ENCODE measurements around the gene EIF6. TPM values are rescaled to one million over a fixed set of nuclear protein-coding genes. Genes with fewer than 3 reads are reported as not detected.
A peak's percentile ranks its signal among the peaks of the same experiment; 100 is the strongest.

EIF6 gene
- total RNA-seq, 1 experiment from 2014 or later, result 147 TPM

- in situ Hi-C loops (cut with HindIII; ENCODE audit: low sequenced_read_pairs), result no loop called here
- DNase-seq (ENCODE audit: low spot score), result peak; percentile 78
Measured at GRCh38 chr20:35240083-35240810, 44.3 kb downstream of the EIF6 start.

DNA sequence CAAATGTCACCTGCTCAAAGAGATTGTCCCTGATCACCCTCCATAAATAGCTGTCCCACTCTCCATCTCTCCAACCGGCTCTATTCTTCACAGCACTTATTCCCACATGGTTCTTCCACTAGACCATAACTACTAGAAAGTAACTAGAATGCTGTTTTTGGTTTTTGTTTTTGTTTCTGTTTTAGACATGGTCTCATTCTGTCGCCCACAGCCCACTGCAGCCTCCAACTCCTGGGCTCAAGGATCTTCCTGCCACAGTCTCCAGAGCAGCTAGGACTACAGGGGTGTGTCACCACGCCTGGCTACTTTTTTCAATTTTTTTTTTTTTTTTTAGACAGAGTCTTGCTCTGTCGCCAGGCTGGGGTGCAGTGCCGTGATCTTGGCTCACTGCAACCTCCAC is 45.8 kb downstream of the EIF6 start:
- in situ Hi-C loops (cut with HindIII; ENCODE audit: low sequenced_read_pairs), result no loop called here
- DNase-seq (ENCODE audit: low spot score), result no peak

DNA sequence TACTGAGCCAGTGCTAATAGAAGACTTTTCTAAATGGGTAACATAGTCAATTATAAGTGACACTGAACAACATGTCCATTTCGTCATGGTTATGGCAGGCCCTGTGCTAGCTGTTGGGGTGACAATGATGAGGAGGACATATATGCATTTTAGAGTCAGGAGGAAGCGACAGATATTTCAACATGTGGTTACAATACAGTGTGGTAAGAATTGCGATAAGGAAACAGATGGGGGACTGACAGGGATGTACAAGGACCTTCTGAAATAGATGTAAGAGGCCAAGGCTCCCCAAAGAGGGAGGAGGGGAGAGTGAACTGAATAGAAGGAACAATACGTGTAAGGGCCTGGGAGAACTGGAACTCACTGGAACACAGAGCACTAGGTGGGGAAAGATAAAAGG is 46.4 kb downstream of the EIF6 start:
- DNase-seq (ENCODE audit: low spot score), result peak; percentile 55
- in situ Hi-C loops (cut with HindIII; ENCODE audit: low sequenced_read_pairs), result no loop called here

DNA sequence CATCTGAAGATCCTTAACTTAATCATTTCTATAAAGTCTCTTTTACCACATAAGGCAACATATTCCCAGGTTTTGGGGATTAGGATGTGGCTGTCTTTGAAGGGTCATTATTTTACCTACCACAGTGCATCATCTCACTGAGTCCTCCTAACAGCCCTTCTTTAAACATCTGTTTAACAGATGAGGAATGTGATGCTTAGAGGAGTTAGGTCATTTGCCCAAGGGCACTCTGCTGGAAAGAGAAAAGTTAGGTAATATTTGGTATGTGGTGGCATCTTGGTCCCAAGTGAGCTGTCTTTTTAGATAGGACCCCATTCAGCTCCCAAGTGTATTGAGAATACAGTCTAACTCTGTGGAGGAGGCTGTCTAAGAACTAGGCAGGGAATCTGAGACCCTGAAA is 47.1 kb downstream of the EIF6 start:
- in situ Hi-C loops (cut with HindIII; ENCODE audit: low sequenced_read_pairs), result no loop called here
- no peak for DNase-seq (ENCODE audit: low spot score)

DNA sequence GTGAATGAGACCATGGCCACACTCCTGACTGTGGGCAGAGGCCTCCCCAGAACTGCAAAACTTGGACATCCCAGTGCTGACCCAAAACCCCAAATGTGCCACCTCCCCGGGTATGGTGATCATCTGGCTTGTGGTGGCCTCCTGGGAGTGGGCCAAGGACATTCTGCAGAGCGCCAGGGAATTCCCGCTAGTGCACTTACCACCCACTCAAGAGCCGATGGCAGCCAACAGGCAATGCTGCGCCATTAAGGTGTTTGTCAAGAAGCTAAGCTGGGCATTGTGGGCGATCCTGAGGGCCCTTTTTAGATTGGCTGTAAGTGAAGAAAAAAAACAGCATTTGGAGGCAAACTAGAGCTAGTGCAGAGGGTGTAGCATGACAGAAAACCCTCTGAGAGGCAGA is 48.7 kb downstream of the EIF6 start:
- in situ Hi-C loops (cut with HindIII; ENCODE audit: low sequenced_read_pairs), result no loop called here
- DNase-seq (ENCODE audit: low spot score), result peak; percentile 84

DNA sequence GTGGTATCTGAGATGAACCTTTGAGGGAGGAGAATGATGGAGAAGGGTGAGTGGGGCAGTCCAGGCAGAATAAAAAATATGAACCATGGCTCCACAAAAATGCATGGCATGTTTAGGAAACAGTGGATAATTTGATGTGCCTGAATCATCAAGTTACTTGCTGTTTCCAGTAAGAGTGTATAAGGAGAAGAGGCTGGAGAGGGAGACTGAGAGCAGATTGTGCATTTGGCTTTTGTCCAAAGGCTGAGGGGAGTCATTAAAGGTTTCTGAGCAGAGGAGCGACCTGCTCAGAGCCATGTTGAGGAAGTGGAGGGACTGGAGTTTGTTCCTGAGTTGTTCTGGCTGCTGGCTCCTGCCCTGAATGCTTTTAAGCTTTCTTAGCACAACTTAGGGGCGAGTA is 52.0 kb downstream of the EIF6 start:
- in situ Hi-C loops (cut with HindIII; ENCODE audit: low sequenced_read_pairs), result no loop called here
- peak; percentile 84 for DNase-seq (ENCODE audit: low spot score)

Other genes with a start within 250 kb of the EIF6 start
- gene TRPC4AP, start 192.0 kb downstream of the EIF6 start, total RNA-seq (2014; rRNA removed; shearing (Covaris generic)), result 78.2 and 90.3 TPM in 2 replicates
- 108 and 115 TPM in 2 replicates for gene EDEM2, start 137.4 kb downstream of the EIF6 start, total RNA-seq (2014; rRNA removed; shearing (Covaris generic))
- gene PROCR, start 112.7 kb downstream of the EIF6 start, total RNA-seq (2014; rRNA removed; shearing (Covaris generic)), result 1,430 and 1,546 TPM in 2 replicates
- 113 and 118 TPM in 2 replicates for gene MMP24, start 58.1 kb downstream of the EIF6 start, total RNA-seq (2014; rRNA removed; shearing (Covaris generic))
- 8.6 and 10.7 TPM in 2 replicates for gene MMP24OS, start 6.7 kb downstream of the EIF6 start, total RNA-seq (2014; rRNA removed; shearing (Covaris generic))
- gene FAM83C, start 7.7 kb upstream of the EIF6 start, total RNA-seq (2014; rRNA removed; shearing (Covaris generic)), result not detected in 2 replicates
- gene UQCC1, start 127.2 kb upstream of the EIF6 start, total RNA-seq (2014; rRNA removed; shearing (Covaris generic)), result 36.1 and 66.2 TPM in 2 replicates
- gene GDF5, start 153.5 kb upstream of the EIF6 start, total RNA-seq (2014; rRNA removed; shearing (Covaris generic)), result 0.62 and 0.71 TPM in 2 replicates
- gene CEP250, start 170.8 kb upstream of the EIF6 start, total RNA-seq (2014; rRNA removed; shearing (Covaris generic)), result 29.3 and 39.2 TPM in 2 replicates
- not detected in 2 replicates for gene C20orf173, start 244.9 kb upstream of the EIF6 start, total RNA-seq (2014; rRNA removed; shearing (Covaris generic))

All from G401 (cell line).